Epidermal melanocyte (primary cell): ENCODE data around the gene RAP2B.
"Not testable (repeated sequence)": the region's sequence is repeated elsewhere in the genome, so short reads cannot be mapped to it uniquely, and the experiment has no call there.

Source experiments
- DNase-seq: peaks from one replicate; pipeline ENCODE4 v3.0.0; 2011; ENCODE audit warnings: low spot score; ENCODE audit not compliant: insufficient read length

The RAP2B gene

DNA sequence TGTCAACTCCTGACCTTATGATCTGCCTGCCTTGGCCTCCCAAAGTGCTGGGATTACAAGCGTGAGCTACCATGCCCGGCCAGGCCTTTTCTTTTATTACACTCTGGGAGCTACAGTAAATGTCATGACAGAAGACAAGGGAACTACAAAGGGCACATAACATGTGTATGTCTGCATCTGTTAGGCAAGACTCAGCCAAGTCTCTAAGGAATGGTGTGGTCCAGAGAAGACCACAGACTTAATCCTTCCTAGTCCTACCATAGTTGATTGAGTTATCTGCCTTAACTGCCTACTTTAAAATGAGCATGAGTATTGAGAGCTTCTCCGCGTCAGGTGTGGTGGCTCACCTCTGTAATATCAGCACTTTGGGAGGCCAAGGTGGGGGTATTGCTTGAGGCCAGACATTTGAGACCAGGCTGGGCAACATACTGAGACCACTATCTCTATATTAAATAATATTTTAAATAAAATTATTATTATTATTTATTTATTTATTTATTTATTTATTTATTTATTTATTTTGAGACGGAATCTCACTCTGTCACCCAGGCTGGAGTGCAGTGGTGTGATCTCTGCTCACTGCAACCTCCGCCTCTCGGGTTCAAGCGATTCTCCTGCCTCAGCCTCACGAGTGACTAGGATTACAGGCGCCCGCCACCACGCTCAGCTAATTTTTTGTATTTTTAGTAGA, 31.9 kb downstream of the RAP2B start:
- DNase-seq = not testable (repeated sequence)

DNA sequence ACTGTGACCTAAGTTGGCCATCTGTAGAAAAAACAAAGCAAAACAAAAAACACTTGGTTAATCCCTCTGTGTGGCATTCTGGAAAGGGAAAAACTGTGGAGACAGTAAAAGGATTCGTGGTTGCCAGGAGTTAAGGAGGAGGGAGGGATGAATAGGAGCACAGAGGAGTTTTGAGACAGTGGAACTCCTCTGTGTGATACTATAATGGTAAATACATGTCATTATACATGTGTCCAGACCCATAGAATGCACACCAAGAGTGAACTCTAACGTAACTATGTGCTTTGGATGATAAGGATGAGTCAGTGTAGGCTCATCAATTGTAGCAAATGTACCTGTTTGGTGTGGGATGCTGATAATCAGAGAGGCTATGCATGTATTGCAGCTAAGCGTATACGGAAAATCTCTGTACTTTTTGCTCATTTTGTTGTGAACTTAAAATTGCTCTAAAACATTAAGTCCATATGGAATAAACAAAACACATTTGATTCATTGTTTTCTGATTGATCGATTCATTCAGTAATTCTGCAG, 33.4 kb downstream of the RAP2B start:
- DNase-seq = no peak

DNA sequence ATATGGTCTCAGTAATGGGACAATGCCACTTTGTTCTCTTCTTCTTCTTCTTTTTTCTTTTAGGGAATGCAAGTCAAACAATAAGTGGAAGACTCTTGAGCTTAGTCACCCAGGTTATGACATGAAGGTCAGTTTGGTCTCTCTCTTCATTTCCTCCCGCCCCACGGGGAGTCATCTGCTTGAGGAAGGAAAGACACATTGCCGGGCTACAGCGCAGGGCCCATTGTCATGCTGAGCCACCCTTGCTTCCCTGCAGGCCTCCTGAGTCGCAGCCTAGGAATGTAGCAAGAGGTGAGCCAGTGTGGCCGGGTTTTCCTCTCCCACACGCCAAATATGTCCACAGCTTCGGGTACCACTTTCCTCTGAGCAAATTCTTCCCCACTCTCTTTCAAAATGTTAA, 47.6 kb downstream of the RAP2B start:
- no peak for DNase-seq

DNA sequence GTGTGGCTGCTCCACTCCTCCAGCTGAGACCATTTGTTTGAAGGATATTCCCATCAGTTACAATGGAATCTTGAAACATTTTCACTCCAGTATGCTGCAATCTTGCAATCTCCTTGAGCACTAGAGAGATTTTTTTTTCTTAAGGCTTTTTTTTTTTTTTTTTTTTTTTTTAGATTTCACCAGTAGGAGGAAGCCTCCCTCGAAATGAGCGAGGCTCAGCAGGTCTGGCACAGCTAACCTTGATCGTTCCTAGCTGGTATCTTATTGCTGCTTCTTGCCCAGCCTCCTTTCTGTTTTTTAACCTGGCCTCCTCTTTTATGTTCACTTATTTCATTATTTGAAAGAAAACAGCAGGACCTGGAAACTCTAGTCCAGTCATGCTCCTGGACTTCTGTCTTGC, 48.1 kb downstream of the RAP2B start:
- DNase-seq = no peak

DNA sequence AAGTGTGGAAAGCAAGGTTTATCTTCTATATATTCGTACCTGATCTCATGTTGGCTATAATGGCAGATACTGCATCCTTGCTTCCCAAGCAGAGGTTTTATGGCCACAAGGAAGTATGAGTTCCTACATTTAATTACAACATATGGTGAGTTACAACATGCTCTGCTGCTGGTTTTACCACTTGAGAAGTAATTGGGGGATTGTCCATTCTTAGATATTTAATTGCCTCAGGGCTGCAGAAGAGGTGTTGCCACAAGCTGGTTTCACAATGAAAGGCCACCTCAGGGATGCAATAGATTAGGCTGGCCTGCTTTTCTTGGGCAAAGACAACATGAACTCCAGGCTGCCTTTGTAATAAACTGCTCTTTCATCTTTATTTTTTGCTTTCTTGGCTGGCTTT, 48.6 kb downstream of the RAP2B start:
- no peak for DNase-seq

DNA sequence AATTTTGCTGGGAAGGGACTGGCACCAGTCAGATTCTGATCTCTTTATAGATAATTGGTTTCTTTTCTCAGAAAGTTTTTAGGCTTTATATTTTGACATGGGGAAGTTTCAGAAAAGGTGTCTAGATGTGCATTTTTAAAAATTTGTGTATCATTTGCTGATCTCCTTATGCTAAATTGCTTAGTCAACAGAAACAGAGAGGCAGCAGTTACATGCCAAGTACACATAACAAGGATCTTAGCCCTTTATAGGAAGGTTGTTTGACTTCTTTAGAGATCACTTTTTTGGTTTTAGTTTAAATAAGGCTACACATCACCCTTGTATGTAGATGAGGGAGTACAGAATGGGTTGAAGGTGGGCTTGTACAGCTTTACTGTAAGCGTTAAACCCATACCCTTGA, 53.5 kb downstream of the RAP2B start:
- no peak for DNase-seq

DNA sequence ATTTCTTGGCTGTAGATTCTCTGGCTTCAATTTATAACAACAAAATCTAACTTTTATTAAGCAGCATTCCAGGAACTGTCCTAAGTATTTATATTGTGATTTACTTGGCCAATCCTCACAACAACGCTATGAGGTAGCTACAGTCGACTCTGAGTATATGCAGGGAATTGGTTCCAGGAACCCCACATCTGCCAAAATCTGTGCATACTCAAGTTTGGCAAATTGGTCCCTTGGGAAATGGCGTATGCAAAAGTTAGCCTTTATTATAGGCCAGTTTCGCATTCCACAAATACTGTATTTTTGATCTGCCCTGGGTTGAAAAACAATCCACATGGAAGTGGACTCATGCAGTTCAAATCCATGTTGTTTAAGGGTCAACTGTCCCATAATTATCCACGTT, 53.9 kb downstream of the RAP2B start:
- no peak for DNase-seq

DNA sequence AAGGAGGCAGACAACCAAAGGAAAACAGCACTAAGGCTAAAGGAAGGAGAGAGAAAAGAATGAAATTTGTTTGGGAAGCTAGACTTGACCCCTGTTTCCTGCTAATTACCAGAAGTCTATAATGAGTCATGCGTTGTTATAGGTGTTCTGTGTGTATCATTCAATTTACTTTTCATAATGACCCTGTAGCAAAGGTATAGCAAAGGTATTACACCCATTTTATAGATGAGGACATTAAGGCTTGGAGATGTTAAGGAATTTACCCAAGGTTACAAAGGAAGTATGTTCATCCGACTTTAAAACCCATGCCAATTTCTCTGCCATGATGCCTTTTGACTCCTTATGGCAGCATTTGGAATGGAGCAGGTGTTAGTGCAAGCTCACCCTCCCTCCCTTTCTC, 54.9 kb downstream of the RAP2B start:
- DNase-seq = no peak

DNA sequence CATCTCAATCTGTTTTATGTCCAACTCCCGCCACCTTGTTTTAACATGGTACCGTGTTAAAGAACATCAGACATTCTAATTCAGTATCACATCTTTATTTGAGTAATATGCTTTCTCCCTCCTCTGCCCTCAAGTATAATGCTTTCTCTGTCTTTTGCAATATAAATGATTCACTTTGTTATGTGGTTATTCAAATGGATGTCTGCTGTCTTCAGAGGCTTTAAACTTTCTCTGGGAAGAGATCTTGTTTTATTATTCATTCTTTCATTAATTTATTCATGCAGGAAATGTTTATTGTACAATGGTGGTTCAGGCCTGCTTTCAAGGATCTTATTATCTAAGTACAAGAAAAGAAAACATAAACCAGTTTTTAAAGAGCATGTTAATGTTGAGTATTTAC, 57.1 kb downstream of the RAP2B start:
- no peak for DNase-seq
